ENCODE data around the gene DXO. TPM values are rescaled to one million over a fixed set of nuclear protein-coding genes. Genes with fewer than 3 reads are reported as not detected.

The DXO gene
- total and polyA plus RNA-seq, 2 of the 13 experiments (the other 11 are each of a cell fraction or from before 2014, with no cell fraction given): 18.6 to 26.2 TPM

- TF ChIP-seq, protein P1, sequence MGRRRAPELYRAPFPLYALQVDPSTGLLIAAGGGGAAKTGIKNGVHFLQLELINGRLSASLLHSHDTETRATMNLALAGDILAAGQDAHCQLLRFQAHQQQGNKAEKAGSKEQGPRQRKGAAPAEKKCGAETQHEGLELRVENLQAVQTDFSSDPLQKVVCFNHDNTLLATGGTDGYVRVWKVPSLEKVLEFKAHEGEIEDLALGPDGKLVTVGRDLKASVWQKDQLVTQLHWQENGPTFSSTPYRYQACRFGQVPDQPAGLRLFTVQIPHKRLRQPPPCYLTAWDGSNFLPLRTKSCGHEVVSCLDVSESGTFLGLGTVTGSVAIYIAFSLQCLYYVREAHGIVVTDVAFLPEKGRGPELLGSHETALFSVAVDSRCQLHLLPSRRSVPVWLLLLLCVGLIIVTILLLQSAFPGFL (CRISPR knock-in tag; IDR thresholded peaks at IDR 0.05): no peak
- no peak for TF ChIP-seq ZSCAN22 (CRISPR knock-in tag; IDR thresholded peaks at IDR 0.05)
- TF ChIP-seq RARG (CRISPR knock-in tag; IDR thresholded peaks at IDR 0.05; ENCODE audit: low read depth): no peak
- peak; percentile 94 for TF ChIP-seq MTA1 (CRISPR knock-in tag; IDR thresholded peaks at IDR 0.05; ENCODE audit: borderline replicate concordance)
- TF ChIP-seq TAF15 (IDR thresholded peaks at IDR 0.05; ENCODE audit: low read depth, low read length, poor library complexity, severe bottlenecking): no peak
- no peak for TF ChIP-seq ZIK1 (CRISPR knock-in tag; IDR thresholded peaks at IDR 0.05; ENCODE audit: borderline replicate concordance, low read depth)
- no peak for TF ChIP-seq ARHGAP35 (CRISPR knock-in tag; IDR thresholded peaks at IDR 0.05; ENCODE audit: borderline replicate concordance)
- no peak for TF ChIP-seq RORA (CRISPR knock-in tag; IDR thresholded peaks at IDR 0.05)
- TF ChIP-seq ELF3 (CRISPR knock-in tag; IDR thresholded peaks at IDR 0.05): peak; percentile 90
- TF ChIP-seq KDM6A (CRISPR knock-in tag; IDR thresholded peaks at IDR 0.05; ENCODE audit: low read depth): peak; percentile 97
- TF ChIP-seq, protein P2, sequence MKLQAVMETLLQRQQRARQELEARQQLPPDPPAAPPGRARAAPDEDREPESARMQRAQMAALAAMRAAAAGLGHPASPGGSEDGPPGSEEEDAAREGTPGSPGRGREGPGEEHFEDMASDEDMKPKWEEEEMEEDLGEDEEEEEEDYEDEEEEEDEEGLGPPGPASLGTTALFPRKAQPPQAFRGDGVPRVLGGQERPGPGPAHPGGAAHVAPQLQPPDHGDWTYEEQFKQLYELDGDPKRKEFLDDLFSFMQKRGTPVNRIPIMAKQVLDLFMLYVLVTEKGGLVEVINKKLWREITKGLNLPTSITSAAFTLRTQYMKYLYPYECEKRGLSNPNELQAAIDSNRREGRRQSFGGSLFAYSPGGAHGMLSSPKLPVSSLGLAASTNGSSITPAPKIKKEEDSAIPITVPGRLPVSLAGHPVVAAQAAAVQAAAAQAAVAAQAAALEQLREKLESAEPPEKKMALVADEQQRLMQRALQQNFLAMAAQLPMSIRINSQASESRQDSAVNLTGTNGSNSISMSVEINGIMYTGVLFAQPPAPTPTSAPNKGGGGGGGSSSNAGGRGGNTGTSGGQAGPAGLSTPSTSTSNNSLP (IDR thresholded peaks at IDR 0.05; ENCODE audit: low read depth, low read length): peak; percentile 90
- TF ChIP-seq NFE2L2 (IDR thresholded peaks at IDR 0.05; ENCODE audit: low read length): no peak
- TF ChIP-seq TIGD3 (CRISPR knock-in tag; IDR thresholded peaks at IDR 0.05; ENCODE audit: borderline replicate concordance): no peak; the same call in 1 of the 2 replicates
- TF ChIP-seq TBX3 (IDR thresholded peaks at IDR 0.05; ENCODE audit: borderline replicate concordance): peak; percentile 94
- TF ChIP-seq NFAT5 (CRISPR knock-in tag; IDR thresholded peaks at IDR 0.05): no peak
- TF ChIP-seq, protein P3, sequence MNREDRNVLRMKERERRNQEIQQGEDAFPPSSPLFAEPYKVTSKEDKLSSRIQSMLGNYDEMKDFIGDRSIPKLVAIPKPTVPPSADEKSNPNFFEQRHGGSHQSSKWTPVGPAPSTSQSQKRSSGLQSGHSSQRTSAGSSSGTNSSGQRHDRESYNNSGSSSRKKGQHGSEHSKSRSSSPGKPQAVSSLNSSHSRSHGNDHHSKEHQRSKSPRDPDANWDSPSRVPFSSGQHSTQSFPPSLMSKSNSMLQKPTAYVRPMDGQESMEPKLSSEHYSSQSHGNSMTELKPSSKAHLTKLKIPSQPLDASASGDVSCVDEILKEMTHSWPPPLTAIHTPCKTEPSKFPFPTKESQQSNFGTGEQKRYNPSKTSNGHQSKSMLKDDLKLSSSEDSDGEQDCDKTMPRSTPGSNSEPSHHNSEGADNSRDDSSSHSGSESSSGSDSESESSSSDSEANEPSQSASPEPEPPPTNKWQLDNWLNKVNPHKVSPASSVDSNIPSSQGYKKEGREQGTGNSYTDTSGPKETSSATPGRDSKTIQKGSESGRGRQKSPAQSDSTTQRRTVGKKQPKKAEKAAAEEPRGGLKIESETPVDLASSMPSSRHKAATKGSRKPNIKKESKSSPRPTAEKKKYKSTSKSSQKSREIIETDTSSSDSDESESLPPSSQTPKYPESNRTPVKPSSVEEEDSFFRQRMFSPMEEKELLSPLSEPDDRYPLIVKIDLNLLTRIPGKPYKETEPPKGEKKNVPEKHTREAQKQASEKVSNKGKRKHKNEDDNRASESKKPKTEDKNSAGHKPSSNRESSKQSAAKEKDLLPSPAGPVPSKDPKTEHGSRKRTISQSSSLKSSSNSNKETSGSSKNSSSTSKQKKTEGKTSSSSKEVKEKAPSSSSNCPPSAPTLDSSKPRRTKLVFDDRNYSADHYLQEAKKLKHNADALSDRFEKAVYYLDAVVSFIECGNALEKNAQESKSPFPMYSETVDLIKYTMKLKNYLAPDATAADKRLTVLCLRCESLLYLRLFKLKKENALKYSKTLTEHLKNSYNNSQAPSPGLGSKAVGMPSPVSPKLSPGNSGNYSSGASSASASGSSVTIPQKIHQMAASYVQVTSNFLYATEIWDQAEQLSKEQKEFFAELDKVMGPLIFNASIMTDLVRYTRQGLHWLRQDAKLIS (CRISPR knock-in tag; IDR thresholded peaks at IDR 0.05): no peak; the same call in 1 of the 2 replicates
Observed at GRCh38 chr6:31927242-31927862, 44.6 kb downstream of the DXO start, which contains the start of gene C2 (continued).

Data from HepG2 (cell line).